Activated T-helper 1 cell treated with anti-CD3 and anti-CD28 coated beads, Interleukin-12 subunit alpha, Interleukin-12 subunit beta, Interleukin-2, Interleukin-4 antibody, amounts not matched to agents 30 ng/mL and 10 ng/mL and 1 ng/mL, durations not matched to agents 14 hours and 24 hours and 36 hours (primary cell): Measurements from ENCODE around the gene PITHD1. TPM values are rescaled to one million over a fixed set of nuclear protein-coding genes. Genes with fewer than 3 reads are reported as not detected.

Source experiments
- DNase-seq: peaks from one replicate; pipeline ENCODE4 v3.0.0; 2021; ENCODE audit warnings: low spot score
- H3K27ac Mint-ChIP-seq: one replicate; pipeline ENCODE4 v1.8.0; 2021; ENCODE audit warnings: mild to moderate bottlenecking, mixed read lengths
- H3K27me3 Mint-ChIP-seq: one replicate; pipeline ENCODE4 v1.8.0; 2022; ENCODE audit warnings: mild to moderate bottlenecking, moderate library complexity, mixed read lengths; ENCODE audit not compliant: insufficient read depth
- H3K36me3 Mint-ChIP-seq: one replicate; pipeline ENCODE4 v1.8.0; 2021; ENCODE audit warnings: low read depth, mixed read lengths
- H3K4me1 Mint-ChIP-seq: one replicate; pipeline ENCODE4 v1.8.0; 2021; ENCODE audit warnings: low read depth, mixed read lengths
- H3K4me3 Mint-ChIP-seq: one replicate; pipeline ENCODE4 v1.8.0; 2021; ENCODE audit warnings: mild to moderate bottlenecking, moderate library complexity, mixed read lengths
- H3K9me3 Mint-ChIP-seq: one replicate; pipeline ENCODE4 v1.8.0; 2021; ENCODE audit warnings: mixed read lengths
- intact Hi-C: fragments of 100-400 bp; cut with micrococcal nuclease; formaldehyde crosslinking; loops from one replicate; pipeline ENCODE4 v1.15.1; 2024
- total RNA-seq: library from RNA; stranded (reverse); gene quantifications from 2 replicates; pipeline ENCODE4 v1.2.3, GENCODE V29; 2022

PITHD1 gene
- total RNA-seq, 1 donor from 2014 or later, result 83.4 TPM

- DNase-seq, result no peak
- peaks cover 2% of the 10 kb centered on the region for H3K27me3 Mint-ChIP-seq
- H3K4me3 Mint-ChIP-seq, result no peak overlapping the region
- H3K27ac Mint-ChIP-seq, result no peak overlapping the region
- no peaks in the 10 kb centered on the region for H3K9me3 Mint-ChIP-seq
- H3K36me3 Mint-ChIP-seq, result peaks cover 17% of the 10 kb centered on the region
- H3K4me1 Mint-ChIP-seq, result peaks cover 17% of the 10 kb centered on the region
- intact Hi-C loops, result loop anchor here (5.0 kb wide), 1 partner anchor 1352 kb away; the partner anchor contains the start of gene ZBTB40
Observed at GRCh38 chr1:23804183-23804835, 26.1 kb downstream of the PITHD1 start.

GRCh38 chr1:23805025-23805424, 26.8 kb downstream of the PITHD1 start:
- Mint-ChIP-seq H3K4me1 (peaks cover 17% of the 10 kb centered on the region), H3K36me3 (peaks cover 17% of the 10 kb centered on the region), H3K27ac (no peak overlapping the region), H3K27me3 (no peaks in the 10 kb centered on the region), H3K4me3 (no peak overlapping the region), H3K9me3 (no peaks in the 10 kb centered on the region)
- no peak for DNase-seq
- intact Hi-C loops, result no loop called here

- DNase-seq, result no peak
- intact Hi-C loops, result no loop called here
- H3K27me3 Mint-ChIP-seq, result no peaks in the 10 kb centered on the region
- no peaks in the 10 kb centered on the region for H3K9me3 Mint-ChIP-seq
- H3K27ac Mint-ChIP-seq, result no peak overlapping the region
- H3K36me3 Mint-ChIP-seq, result peaks cover 19% of the 10 kb centered on the region
- H3K4me1 Mint-ChIP-seq, result peaks cover 21% of the 10 kb centered on the region
- H3K4me3 Mint-ChIP-seq, result no peak overlapping the region
Observed at GRCh38 chr1:23806280-23806679, 28.1 kb downstream of the PITHD1 start.

GRCh38 chr1:23807453-23807852, 29.2 kb downstream of the PITHD1 start:
- Mint-ChIP-seq H3K27ac (no peak overlapping the region), H3K36me3 (peaks cover 22% of the 10 kb centered on the region), H3K27me3 (no peaks in the 10 kb centered on the region), H3K4me3 (no peak overlapping the region), H3K4me1 (peaks cover 19% of the 10 kb centered on the region), H3K9me3 (no peaks in the 10 kb centered on the region)
- no peak for DNase-seq
- intact Hi-C loops, result no loop called here

GRCh38 chr1:23809751-23810171, 31.5 kb downstream of the PITHD1 start:
- peaks cover 24% of the 10 kb centered on the region for H3K36me3 Mint-ChIP-seq
- H3K27ac Mint-ChIP-seq, result no peak overlapping the region
- peaks cover 19% of the 10 kb centered on the region for H3K4me1 Mint-ChIP-seq
- DNase-seq, result peak; percentile 70
- intact Hi-C loops, result loop anchor here (1.0 kb wide), 4 partner anchors 9 to 219 kb away; partner anchors contain the start of genes FUCA1 and GALE
- no peak overlapping the region for H3K4me3 Mint-ChIP-seq
- no peaks in the 10 kb centered on the region for H3K9me3 Mint-ChIP-seq
- H3K27me3 Mint-ChIP-seq, result no peaks in the 10 kb centered on the region

GRCh38 chr1:23810818-23811540, 32.8 kb downstream of the PITHD1 start:
- intact Hi-C loops, result loop anchor here (1.0 kb wide), 1 partner anchor 105 kb away; no protein-coding TSS in a partner anchor
- no peaks in the 10 kb centered on the region for H3K27me3 Mint-ChIP-seq
- no peaks in the 10 kb centered on the region for H3K9me3 Mint-ChIP-seq
- H3K4me3 Mint-ChIP-seq, result no peak overlapping the region
- H3K36me3 Mint-ChIP-seq, result peaks cover 20% of the 10 kb centered on the region
- no peak overlapping the region for H3K27ac Mint-ChIP-seq
- H3K4me1 Mint-ChIP-seq, result peaks cover 19% of the 10 kb centered on the region
- DNase-seq, result peak; percentile 45

GRCh38 chr1:23814016-23814415, 35.8 kb downstream of the PITHD1 start:
- Mint-ChIP-seq H3K9me3 (no peaks in the 10 kb centered on the region), H3K4me1 (peaks cover 13% of the 10 kb centered on the region), H3K36me3 (peaks cover 24% of the 10 kb centered on the region), H3K4me3 (no peak overlapping the region), H3K27ac (no peak overlapping the region), H3K27me3 (no peaks in the 10 kb centered on the region)
- no peak for DNase-seq
- intact Hi-C loops, result no loop called here

- no peaks in the 10 kb centered on the region for H3K4me1 Mint-ChIP-seq
- intact Hi-C loops, result no loop called here
- DNase-seq, result no peak
- no peak overlapping the region for H3K4me3 Mint-ChIP-seq
- H3K9me3 Mint-ChIP-seq, result no peaks in the 10 kb centered on the region
- no peaks in the 10 kb centered on the region for H3K27me3 Mint-ChIP-seq
- H3K27ac Mint-ChIP-seq, result no peak overlapping the region
- peaks cover 22% of the 10 kb centered on the region for H3K36me3 Mint-ChIP-seq
Observed at GRCh38 chr1:23816361-23816760, 38.1 kb downstream of the PITHD1 start.

- DNase-seq, result no peak
- Mint-ChIP-seq H3K9me3 (no peaks in the 10 kb centered on the region), H3K36me3 (peaks cover 21% of the 10 kb centered on the region), H3K4me3 (no peak overlapping the region), H3K27ac (no peak overlapping the region), H3K27me3 (no peaks in the 10 kb centered on the region), H3K4me1 (no peaks in the 10 kb centered on the region)
- intact Hi-C loops, result no loop called here
Observed at GRCh38 chr1:23816906-23817305, 38.7 kb downstream of the PITHD1 start.

- no peaks in the 10 kb centered on the region for H3K9me3 Mint-ChIP-seq
- H3K36me3 Mint-ChIP-seq, result peaks cover 18% of the 10 kb centered on the region
- no peak for DNase-seq
- no peaks in the 10 kb centered on the region for H3K4me1 Mint-ChIP-seq
- H3K4me3 Mint-ChIP-seq, result no peak overlapping the region
- intact Hi-C loops, result no loop called here
- no peaks in the 10 kb centered on the region for H3K27me3 Mint-ChIP-seq
- H3K27ac Mint-ChIP-seq, result no peak overlapping the region
Observed at GRCh38 chr1:23817633-23818032, 39.4 kb downstream of the PITHD1 start.

GRCh38 chr1:23823767-23824166, 45.5 kb downstream of the PITHD1 start:
- H3K4me3 Mint-ChIP-seq, result peak overlapping the region; percentile 94
- H3K27ac Mint-ChIP-seq, result peak overlapping the region; percentile 27
- no peaks in the 10 kb centered on the region for H3K36me3 Mint-ChIP-seq
- H3K4me1 Mint-ChIP-seq, result peaks cover 15% of the 10 kb centered on the region
- intact Hi-C loops, result no loop called here
- no peak for DNase-seq
- no peaks in the 10 kb centered on the region for H3K27me3 Mint-ChIP-seq
- H3K9me3 Mint-ChIP-seq, result no peaks in the 10 kb centered on the region

- no peak for DNase-seq
- intact Hi-C loops, result loop anchor here (1.0 kb wide), 6 partner anchors 14 to 456 kb away; partner anchors contain the start of genes FUCA1, GALE, PITHD1 and PNRC2
- Mint-ChIP-seq H3K27me3 (no peaks in the 10 kb centered on the region), H3K4me1 (peaks cover 15% of the 10 kb centered on the region), H3K27ac (peak overlapping the region; percentile 89), H3K36me3 (no peaks in the 10 kb centered on the region), H3K4me3 (peak overlapping the region; percentile 94), H3K9me3 (no peaks in the 10 kb centered on the region)
Observed at GRCh38 chr1:23824711-23825075, 46.5 kb downstream of the PITHD1 start.

GRCh38 chr1:23825076-23825761, 47.0 kb downstream of the PITHD1 start, which contains the start of gene HMGCL:
Gene HMGCL (minus strand): TSS chr1:23825429. CDS start chr1:23825415, 14 bp downstream.
- Mint-ChIP-seq H3K4me1 (peaks cover 15% of the 10 kb centered on the region), H3K27ac (peak within 1 kb of the TSS; percentile 89), H3K36me3 (no peaks in the 10 kb centered on the region), H3K27me3 (no peaks in the 10 kb centered on the region), H3K9me3 (no peaks in the 10 kb centered on the region), H3K4me3 (peak within 1 kb of the TSS; percentile 94)
- intact Hi-C loops, result loop anchor here (1.0 kb wide), 6 partner anchors 13 to 457 kb away; partner anchors contain the start of genes FUCA1, GALE, PITHD1 and PNRC2
- peak; percentile 81 for DNase-seq
